Right atrium auricular region (tissue), 2 donors: Measurements from ENCODE around the gene ZNF317. TPM values are rescaled to one million over a fixed set of nuclear protein-coding genes. Genes with fewer than 3 reads are reported as not detected.
A peak's percentile ranks its signal among the peaks of the same experiment; 100 is the strongest.

Experiments used
- DNase-seq: peaks from one replicate; pipeline ENCODE4 v3.0.0-alpha.2; 2019; ENCODE audit warnings: low spot score
- H3K27ac ChIP-seq, 2 donors: fragments of 200-600 bp; sonication (generic); 1 replicate in 1 of 2; 2 replicates in 1 of 2; pipeline ENCODE4 v1.5.1; 2016 to 2019
- H3K27me3 ChIP-seq, 2 donors: fragments of 200-600 bp; sonication (generic); one replicate each; pipeline versions ENCODE4 v1.5.1 to v1.6.0; 2017 to 2019
- H3K36me3 ChIP-seq: fragments of 200-600 bp; sonication (generic); one replicate; pipeline ENCODE4 v1.5.1; 2016
- H3K4me1 ChIP-seq, 2 donors: fragments of 200-600 bp; sonication (generic); one replicate each; pipeline versions ENCODE4 v1.5.1 to v1.6.0; 2017 to 2019
- H3K4me3 ChIP-seq, 2 donors: fragments of 200-600 bp; sonication (generic); 1 replicate in 1 of 2; 2 replicates in 1 of 2; pipeline ENCODE4 v1.5.1; 2017 to 2019; ENCODE audit warnings: mild to moderate bottlenecking in 1 of 2, moderate library complexity in 1 of 2
- H3K9me3 ChIP-seq, 2 donors: fragments of 200-600 bp; sonication (generic); one replicate each; pipeline ENCODE4 v1.5.1; 2019
- total RNA-seq, 2 donors: library from RNA; depleted of rRNA; stranded (reverse); fragments of >200 nt; gene quantifications; one replicate each; pipeline ENCODE4 v1.1.0, GENCODE V29; 2016
- TF ChIP-seq, protein P1 (sequence below), 2 donors: fragments of 200-600 bp; sonication (generic); IDR thresholded peaks; one replicate each; pipeline ENCODE4 v1.5.1; 2019; ENCODE audit warnings: antibody characterized with exemption in 2 of 2

The ZNF317 gene
- total RNA-seq, 2 donors from 2014 or later, result 8.9 to 15.8 TPM

DNA sequence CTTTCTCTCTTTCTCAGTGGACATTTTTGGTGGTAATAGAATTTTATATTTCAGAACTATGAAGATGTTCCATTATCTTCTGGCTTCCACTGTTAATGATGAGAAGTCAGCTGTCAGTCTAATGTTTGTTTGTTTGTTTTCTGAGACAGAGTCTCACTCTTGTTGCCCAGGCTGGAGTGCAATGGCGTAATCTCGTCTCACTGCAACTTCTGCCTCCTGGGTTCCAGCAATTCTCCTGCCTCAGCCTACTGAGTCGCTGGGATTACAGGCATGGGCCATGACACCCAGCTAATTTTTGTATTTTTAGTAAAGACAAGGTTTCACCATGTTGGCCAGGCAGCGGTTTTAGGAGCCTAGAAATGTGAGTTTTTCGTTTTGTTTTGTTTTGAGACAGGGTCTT is 4.7 kb downstream of the ZNF317 start:
- TF ChIP-seq, protein P1, sequence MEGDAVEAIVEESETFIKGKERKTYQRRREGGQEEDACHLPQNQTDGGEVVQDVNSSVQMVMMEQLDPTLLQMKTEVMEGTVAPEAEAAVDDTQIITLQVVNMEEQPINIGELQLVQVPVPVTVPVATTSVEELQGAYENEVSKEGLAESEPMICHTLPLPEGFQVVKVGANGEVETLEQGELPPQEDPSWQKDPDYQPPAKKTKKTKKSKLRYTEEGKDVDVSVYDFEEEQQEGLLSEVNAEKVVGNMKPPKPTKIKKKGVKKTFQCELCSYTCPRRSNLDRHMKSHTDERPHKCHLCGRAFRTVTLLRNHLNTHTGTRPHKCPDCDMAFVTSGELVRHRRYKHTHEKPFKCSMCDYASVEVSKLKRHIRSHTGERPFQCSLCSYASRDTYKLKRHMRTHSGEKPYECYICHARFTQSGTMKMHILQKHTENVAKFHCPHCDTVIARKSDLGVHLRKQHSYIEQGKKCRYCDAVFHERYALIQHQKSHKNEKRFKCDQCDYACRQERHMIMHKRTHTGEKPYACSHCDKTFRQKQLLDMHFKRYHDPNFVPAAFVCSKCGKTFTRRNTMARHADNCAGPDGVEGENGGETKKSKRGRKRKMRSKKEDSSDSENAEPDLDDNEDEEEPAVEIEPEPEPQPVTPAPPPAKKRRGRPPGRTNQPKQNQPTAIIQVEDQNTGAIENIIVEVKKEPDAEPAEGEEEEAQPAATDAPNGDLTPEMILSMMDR (IDR thresholded peaks at IDR 0.05), result no peak
- no peak overlapping the region for H3K27ac ChIP-seq
- peaks cover 6% of the 10 kb centered on the region for H3K36me3 ChIP-seq
- H3K4me3 ChIP-seq, result no peak overlapping the region
- DNase-seq, result no peak
- H3K9me3 ChIP-seq, result peaks cover 0 to 17% of the 10 kb centered on the region in 2 donors
- no peaks in the 10 kb centered on the region for H3K27me3 ChIP-seq
- peaks cover 0 to 16% of the 10 kb centered on the region in 2 donors for H3K4me1 ChIP-seq

DNA sequence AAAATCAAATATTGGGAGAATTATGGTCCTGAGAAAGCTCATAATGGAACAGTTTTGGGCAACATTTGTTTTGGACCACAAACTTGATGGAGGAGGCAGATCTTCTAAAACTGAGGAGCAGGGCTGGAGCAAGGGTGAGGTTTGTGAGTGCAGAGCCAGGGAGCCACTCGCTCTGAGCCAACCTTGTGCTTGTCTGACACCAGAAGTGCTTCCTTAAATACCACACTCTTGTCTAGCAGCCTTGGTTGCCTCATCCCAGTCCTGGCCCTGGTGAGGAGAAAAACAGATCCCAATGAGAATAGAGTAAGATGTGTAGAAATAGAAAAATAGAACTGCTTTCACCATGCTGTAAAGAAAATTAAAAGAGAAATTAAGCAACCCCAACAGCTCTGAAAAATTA is 6.7 kb downstream of the ZNF317 start:
- Histone ChIP-seq H3K27ac (no peak overlapping the region), H3K4me3 (no peak overlapping the region), H3K36me3 (peaks cover 6% of the 10 kb centered on the region), H3K4me1 (peaks cover 0 to 4% of the 10 kb centered on the region in 2 donors), H3K9me3 (peaks cover 0 to 17% of the 10 kb centered on the region in 2 donors), H3K27me3 (no peaks in the 10 kb centered on the region)
- TF ChIP-seq, protein P1 (IDR thresholded peaks at IDR 0.05), result no peak
- no peak for DNase-seq

DNA sequence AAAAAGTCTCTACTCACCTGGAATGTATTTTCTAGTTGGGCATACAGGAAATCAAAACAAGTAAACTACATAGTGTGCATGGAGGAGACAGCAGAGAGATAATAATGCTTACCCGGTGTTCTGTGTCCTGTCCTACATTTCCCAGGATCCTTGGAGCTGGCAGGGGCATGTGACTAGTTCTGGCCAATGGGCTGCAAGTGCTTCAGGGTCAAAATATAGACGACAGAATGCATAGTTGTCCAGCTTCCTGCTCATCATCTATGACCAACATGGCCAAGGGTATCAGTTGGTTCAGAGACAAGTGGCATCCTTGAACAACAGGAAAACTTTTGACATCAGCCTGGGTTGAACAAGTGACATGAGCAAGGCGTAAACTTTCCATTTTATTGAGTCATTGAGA is 8.5 kb downstream of the ZNF317 start:
- H3K27me3 ChIP-seq, result no peaks in the 10 kb centered on the region

DNA sequence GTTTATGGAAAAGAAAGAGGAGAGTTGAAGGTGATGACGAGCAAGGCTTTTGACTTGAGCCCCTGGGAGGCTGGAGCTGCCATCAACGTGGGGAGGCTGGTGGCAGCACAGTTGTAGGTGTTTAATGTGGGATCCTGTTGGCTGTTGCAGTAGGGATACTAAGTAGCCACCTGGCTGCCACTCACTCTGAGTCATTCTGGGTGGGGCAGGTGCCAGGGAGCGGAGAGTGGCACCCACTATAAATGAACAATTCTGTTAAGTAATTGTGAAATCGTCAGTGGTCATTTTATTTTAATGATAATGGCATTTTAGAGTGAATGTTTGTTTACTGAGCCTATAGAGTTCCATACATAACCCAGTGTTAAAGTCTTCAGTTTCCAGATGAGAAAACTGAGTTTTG is 9.8 kb downstream of the ZNF317 start:
- Histone ChIP-seq H3K27ac (no peak overlapping the region), H3K9me3 (peaks cover 0 to 9% of the 10 kb centered on the region in 2 donors), H3K4me1 (no peaks in the 10 kb centered on the region), H3K36me3 (peaks cover 16% of the 10 kb centered on the region), H3K27me3 (no peaks in the 10 kb centered on the region), H3K4me3 (no peak overlapping the region)
- DNase-seq, result no peak
- TF ChIP-seq, protein P1 (IDR thresholded peaks at IDR 0.05), result no peak

More for the DNA sequence above, 8.5 kb downstream of the ZNF317 start:
- TF ChIP-seq, protein P1 (IDR thresholded peaks at IDR 0.05), result no peak
- peaks cover 0 to 17% of the 10 kb centered on the region in 2 donors for H3K9me3 ChIP-seq
- no peak overlapping the region for H3K27ac ChIP-seq
- peaks cover 16% of the 10 kb centered on the region for H3K36me3 ChIP-seq
- no peak overlapping the region for H3K4me3 ChIP-seq
- no peaks in the 10 kb centered on the region for H3K4me1 ChIP-seq
- no peak for DNase-seq

DNA sequence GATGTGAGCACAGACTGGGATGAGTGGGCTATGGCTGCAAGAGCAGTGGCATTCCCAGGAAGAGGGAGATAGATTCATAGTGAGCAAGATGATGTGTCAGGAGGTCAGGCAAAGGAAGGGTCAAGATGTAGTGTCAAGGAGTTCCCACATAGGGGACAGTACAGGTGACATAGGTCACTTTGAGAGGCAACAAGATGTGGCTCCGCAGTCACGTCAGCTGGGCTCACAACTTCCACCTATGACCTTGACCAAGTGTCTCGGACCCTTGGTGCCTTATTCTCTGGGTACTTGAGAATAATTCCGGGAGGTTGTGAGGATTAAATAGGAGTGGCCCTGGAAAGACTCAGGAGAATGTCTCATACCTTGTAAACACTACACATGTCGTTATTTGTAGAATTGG is 10.5 kb downstream of the ZNF317 start:
- Histone ChIP-seq H3K4me1 (no peaks in the 10 kb centered on the region), H3K27ac (no peak overlapping the region), H3K4me3 (no peak overlapping the region), H3K27me3 (no peaks in the 10 kb centered on the region), H3K9me3 (peaks cover 0 to 9% of the 10 kb centered on the region in 2 donors), H3K36me3 (peaks cover 16% of the 10 kb centered on the region)
- DNase-seq, result peak; percentile 23
- TF ChIP-seq, protein P1 (IDR thresholded peaks at IDR 0.05), result no peak

DNA sequence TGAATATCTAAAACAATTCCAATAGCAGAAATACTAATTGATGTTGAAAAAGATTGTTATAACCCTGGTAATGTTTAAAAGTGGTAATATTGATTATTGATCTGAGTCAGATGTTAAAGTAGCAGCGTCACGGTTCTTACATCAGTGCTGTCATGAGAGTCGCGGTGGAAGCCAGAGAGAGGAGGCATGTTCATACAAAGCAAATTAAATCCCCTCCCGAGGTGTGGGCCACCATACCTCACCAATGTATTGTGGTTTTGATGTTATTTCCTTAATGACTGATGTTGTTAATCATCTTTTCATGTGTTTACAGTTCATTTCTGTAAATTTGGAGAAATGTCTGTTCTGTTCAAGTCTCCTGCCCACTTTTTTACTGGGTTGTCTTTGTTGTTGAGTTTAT is 11.2 kb downstream of the ZNF317 start:
- H3K36me3 ChIP-seq, result peaks cover 23% of the 10 kb centered on the region
- TF ChIP-seq, protein P1 (IDR thresholded peaks at IDR 0.05), result no peak
- H3K9me3 ChIP-seq, result peaks cover 0 to 8% of the 10 kb centered on the region in 2 donors
- no peak overlapping the region for H3K4me3 ChIP-seq
- H3K4me1 ChIP-seq, result no peaks in the 10 kb centered on the region
- peak; percentile 13 for DNase-seq
- H3K27me3 ChIP-seq, result no peaks in the 10 kb centered on the region
- no peak overlapping the region for H3K27ac ChIP-seq
